ENCODE data around the gene DGKZ.
A peak's percentile ranks its signal among the peaks of the same experiment; 100 is the strongest.

Gene DGKZ

DNA sequence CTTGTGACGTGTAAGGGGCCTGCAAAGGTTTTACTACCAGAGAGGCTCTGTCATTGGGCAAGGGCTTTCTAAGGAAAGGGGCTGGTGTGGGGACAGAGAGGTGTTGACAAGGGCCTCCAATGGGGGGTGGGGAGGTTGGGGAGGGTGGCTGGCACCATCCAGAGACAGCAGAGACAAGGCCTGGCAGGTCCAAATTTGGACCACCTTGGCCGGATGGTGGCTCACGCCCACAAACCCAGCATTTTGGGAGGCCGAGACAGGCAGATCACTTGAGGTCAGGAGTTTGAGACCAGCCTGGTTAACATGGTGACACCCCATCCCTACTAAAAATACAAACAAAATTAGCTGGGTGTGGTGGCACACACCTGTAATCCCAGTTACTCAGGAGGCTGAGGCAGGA is 46.5 kb downstream of the DGKZ start:
- DNase-seq (ENCODE audit: low read depth) = no peak

DNA sequence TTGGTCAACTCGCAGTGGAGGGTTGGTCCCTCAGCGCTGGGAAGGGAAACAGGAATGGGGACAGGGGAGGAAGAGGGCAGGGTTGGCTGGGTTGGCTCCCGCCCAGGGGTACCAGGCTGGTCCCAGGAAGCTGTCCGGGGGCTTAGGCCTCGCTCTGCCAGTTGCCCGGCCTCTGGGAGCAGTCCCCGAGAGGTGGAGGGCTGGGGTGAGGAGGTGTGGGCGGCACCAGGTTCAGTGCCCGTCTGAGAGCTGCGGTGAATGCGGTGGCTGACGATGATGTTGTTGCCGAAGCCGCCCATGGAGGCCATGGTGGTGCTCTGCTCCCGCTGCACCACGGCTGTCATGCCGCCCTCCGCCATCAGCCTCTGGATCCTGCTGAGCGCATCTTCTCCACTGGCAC is 50.3 kb downstream of the DGKZ start:
- no peak for DNase-seq (ENCODE audit: low read depth)

DNA sequence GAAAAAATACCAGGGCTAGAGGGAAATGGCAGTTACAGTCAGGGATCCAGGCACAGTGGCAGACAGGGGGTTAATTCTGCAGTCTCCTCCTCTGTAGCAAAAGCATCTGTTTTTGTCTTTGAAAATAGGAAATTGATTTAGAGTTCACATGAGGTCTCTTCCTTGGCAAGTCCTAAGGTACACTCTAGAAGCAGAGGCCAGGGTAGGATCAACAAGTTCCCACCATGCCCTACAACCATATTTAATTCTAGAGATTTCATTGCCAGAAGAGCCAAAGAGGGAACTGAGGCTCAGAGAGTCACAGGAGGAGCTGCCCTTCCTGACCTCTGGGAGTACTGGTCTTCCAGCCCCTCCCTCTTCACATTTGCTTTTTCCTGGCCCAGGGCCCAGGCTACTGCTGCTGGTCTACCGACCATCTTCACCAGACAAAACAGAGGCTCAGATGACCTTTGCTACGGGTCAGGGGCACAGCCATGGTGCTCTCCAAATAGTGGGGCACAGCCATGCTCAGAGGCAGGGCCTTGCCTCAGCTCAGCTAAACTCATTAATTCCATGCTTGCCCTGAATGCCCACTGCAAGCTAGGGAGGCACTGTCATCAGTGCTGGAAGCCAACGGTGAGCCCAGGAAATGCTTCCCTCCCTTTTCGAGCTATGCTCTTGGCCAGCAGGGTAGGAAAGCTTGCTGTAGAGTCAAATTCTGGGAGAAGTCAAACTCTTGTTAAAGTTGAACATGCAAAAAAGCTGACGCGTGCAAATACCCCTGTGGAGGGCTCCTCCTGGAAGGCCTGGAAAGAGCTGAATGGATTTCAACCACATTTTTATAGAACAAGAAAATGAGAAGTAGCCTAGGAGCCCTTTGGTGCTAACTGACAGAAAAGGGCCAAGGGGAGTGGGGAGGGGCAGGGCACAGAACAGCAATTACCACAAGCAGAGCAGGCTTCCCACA is 56.0 kb downstream of the DGKZ start:
- DNase-seq (ENCODE audit: low read depth) = no peak

DNA sequence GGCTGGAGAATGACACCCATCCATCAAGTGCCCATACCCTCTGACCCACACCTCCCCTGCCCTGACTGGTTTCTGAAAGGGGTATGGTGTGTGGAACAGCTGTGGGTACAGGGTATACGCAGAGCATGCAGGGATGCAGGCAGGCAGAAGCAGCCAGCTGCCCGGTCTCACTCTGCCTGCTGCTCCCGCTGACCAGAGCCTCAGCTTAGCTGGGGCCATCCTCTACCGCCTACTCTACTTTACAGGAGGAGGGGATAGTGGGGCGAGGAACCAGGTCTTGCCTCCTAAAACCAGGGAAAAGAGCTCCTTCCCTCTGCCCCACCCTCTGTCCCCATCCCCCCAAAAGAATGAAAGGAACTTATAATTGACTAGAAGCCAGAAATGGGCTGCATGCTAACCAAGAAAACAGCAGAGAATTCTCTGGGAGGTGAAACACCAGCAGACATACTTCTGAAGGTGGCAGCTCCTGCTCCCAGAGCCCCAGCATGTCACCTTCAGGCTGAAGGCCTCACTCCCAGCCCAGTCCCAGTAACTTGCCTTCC is 57.3 kb downstream of the DGKZ start:
- DNase-seq (ENCODE audit: low read depth) = no peak

DNA sequence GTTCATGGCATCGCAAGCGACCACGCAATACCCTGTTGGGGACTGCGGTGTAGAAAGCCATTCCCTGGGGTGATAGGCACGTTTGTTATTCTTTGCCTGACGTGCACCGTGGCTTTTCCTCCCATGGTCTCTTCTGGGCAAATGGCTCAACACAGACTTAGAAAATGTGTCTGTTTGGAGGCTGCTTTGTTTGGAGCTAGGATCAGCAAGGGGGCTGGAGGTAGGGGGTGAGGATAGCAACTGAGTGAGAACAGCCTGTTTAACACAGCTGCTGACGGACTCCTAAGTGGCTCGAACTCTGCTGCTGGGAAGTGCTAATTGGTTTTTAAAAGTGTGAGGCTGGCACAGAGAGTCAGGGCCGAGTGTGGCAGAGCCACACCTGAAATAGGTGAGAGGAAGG is 60.4 kb downstream of the DGKZ start:
- no peak for DNase-seq (ENCODE audit: low read depth)

DNA sequence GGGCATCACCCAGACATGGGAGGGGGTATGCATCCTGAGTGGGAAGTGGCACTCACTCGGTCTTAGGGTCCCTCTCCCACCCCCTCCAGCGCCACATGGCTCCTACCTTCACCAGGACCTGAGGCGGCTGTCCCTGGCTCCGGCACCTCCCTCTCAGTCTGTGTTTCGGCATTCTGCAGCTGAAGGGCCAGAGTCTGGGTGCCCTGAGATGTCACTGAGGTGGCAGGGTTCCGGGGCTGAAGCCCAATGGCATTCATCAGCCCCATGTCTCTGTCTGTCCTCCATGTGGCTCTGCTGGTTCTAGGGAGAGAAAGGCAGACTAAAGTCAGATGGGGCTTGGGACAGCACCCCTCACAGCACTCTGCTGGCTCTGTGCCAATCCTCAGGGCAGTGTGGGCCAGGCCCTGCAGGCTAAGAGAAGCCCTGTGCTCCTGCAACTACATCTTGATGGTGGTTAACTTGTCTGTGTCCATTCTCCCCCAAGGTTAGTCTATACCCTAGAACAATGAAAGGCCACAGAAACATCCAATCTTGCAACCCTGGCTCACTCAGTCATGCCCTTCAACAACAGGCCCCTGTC is 61.2 kb downstream of the DGKZ start:
- no peak for DNase-seq (ENCODE audit: low read depth)

DNA sequence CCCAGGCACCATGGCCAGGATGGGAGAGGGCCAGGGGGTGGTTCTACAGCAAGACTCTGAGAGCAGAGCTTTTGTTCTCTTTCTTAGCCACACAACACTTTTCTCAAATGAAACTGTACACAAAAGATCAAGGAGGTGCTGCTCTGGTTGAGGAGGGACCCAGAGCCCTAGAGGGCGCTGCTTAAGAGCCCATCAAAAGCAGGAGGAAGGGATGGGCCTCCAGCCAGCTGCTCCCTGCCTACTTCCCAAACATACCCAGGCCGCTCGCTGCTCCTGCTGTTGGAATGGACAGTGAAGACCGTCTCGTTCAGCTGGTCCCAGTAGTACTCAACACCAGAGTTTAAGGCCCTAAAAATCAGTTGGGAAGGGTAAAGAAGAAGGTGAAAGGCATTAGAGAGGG is 62.8 kb downstream of the DGKZ start:
- peak; percentile 26 for DNase-seq (ENCODE audit: low read depth)

DNA sequence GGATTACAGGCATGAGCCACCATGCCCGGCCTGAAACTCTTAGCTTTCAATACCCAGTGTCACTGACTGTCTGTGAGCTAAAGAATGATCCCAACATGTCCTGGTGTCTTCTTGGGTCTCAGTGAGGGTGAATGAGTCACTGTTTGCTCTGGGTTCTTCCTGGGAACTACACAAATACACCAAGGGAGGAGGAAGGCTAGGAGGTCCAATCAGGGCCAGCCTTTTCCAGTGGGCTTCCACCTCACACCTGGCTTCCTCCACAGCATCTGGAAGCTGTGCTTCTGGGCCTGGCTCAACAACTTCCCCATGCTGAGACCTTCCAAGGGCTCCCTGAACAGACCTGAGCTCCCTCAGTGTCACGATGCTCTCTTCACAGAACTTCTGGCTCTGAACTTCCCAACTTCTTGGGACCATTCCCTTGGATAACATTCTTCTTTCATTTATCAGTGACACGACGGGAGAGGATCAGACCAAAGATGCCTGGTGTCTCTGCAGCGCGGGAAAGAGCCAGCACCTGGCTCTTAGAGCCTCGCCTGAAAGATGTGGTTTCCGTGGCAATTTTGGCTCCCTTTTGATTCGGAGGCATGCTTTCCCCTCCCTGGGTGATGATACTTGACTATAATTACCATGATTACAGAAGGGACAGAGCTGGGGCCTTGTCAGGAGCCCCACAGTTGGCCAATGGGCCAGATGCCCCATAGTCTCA is 66.7 kb downstream of the DGKZ start:
- DNase-seq (ENCODE audit: low read depth) = no peak

DNA sequence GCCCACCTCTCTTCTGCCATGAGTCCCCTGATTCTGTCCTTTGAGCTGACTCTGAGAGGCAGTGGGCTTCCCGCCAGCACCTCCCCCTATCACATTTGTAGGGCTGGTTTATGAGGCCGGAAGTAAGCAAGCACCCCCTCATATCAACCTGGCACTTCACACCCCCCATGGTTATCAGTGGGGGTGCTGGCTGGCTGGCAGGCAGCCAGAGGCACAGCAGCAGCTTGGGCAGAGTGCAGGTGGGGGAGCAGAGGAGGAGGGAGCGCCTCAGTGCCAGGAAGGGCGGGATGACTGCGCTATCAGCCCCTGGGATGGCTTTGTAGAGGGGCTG is 67.2 kb downstream of the DGKZ start:
- DNase-seq (ENCODE audit: low read depth) = no peak

DNA sequence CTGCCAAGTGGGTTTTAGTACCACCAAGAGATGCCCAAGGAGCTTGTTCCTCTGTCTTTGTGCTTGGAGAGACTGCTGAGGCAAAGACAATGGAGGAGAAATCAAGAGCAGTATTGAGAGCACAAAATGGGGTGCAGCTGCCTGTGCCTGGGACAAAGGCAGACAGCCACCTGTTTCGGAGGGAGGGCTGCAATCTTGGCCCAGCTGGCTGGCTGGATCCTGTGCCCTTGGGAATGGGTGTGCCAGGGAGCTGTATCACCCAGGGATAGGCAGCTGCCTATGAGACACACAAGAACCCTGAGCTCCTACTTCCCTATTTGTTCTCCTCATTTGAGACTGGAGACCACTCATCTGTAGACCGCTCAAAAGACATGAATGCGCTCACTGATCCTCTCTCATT is 67.6 kb downstream of the DGKZ start:
- no peak for DNase-seq (ENCODE audit: low read depth)

DNA sequence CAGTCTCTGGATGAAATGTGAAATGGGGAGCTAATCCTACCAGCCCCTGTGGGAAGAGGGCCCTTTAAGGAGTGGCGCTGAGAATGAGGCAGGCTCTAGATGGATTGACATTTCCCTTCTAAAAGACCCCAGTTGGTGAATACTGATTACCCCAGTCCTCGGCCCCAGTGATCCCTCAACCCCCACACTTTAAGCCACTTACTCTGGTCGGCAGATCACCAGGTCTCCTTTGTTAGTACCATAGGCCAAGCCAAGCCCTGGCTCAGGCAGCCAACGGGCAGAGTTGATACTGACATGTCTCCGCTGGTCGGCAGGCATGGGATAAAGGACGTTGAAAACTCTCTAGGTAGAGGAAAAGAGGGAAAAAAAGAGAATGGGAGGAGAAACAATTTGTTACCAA is 70.4 kb downstream of the DGKZ start:
- DNase-seq (ENCODE audit: low read depth) = no peak

DNA sequence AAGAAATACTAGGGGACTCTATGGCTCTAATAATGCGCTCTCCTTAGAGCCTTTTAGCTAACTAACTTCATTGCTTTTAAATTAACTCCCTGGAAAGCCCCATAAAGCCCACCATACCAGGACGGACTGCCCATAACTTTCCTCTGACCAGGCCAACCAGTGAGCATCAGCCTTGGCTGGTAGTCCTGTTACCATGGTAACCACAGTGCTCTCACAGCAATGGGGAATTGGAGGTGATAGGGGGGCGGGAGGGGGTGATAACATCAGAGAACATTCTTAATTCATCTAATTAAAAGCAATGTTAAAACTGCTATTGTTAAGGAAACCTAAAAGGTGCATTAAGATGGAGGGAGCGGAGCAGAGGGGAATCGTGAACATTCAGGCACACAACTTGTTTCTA is 71.5 kb downstream of the DGKZ start:
- DNase-seq (ENCODE audit: low read depth) = no peak

DNA sequence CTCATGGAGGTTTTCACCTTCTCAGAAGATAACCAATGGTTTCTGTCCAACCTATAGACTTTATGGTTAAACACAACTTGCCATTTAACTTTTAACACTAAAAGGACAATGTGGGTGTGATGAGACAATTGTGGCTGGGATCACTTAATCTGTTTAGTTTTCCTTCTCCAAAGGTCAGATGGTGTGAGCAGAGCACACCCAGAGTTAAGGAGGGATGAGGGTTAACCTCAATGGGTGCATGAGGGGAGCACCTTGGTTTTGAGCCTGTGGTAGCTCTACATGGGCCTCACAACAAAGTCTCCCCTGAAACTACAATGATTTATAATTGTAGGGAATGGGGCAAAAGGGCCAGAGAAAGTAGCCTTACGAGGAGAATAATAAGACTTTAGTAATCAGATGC is 73.2 kb downstream of the DGKZ start:
- no peak for DNase-seq (ENCODE audit: low read depth)

DNA sequence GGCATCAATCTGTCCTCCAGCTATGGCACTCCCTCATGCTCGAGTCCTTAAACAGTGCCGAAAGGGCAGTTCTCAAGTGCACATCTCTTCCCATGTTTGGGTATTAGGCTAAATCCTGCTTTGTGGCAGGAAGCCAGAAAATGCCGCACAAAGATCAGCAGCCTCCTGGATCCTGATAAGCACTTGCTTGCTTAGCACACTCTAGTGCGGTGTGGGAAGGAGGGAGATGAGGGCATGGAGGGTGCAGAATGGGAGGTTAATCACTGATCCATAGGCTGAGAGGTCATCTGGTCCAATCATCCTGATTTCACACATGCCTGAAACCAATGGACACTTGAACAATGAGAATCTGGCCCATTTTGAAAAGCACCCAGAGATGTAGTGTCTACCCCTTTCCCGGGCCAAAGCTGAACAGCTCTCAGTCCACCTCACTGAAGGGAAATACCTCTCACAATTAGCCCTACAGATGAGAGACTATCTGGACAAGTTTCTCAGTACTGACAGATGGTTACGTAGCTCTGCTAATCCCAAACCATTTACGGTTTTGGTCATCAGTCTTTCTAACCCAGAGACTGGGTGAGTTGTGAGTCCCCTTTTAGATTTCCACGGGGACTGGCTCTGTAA is 74.1 kb downstream of the DGKZ start:
- peak; percentile 52 for DNase-seq (ENCODE audit: low read depth)

DNA sequence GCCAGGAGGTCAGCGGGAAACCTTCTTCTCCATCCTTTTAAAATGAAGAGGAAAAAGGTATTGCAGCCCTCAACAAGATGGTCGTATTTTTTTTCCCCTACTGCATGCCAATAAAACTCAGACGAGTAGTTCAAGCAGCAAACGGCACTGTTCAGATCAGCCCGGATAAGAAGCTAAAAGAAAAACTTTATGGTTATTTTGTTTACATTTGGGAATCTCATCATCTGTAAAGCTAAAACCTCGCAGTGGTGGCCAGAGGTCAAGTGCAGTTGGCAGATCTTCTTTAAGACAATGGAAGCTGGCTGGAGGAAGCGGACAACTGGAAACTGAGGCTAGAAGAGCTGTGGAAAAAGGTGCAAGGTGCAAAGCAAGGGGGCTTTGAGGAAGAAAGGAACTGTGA is 75.3 kb downstream of the DGKZ start:
- no peak for DNase-seq (ENCODE audit: low read depth)

DNA sequence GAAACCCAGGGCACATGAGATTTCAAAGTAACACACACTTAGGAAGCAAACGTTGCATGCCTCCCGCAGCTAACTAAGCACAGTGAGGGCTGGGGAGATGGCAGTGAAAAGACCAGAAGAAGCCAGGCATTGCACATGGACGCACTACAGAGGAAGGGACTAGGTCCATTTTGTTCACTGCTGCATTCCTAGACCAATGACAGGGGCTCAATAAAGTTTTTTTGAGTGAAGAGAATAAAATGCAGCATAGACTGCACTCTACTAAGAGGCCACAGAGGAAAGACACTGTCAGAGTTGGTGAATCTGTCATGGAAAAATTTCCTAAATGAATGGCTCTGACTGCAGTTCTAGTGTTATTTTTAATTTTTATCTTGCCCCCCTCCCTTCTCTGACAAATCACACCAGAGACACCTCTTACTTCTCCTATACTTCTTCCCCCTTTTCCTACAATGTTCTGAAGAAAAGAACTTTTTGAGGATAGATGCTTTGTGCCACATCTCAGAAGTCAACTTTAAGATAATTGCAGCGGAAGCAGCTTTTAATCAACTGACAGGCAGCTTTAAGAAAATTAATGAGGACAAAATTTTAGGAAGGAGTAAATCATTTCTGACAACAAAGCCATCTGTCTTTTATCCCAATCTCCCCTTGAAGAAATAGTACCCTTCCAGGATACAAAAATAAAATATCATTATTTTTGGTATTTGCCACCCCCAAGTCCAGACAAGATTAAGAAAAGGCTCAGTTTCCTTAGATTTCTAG is 79.1 kb downstream of the DGKZ start:
- DNase-seq (ENCODE audit: low read depth) = no peak

DNA sequence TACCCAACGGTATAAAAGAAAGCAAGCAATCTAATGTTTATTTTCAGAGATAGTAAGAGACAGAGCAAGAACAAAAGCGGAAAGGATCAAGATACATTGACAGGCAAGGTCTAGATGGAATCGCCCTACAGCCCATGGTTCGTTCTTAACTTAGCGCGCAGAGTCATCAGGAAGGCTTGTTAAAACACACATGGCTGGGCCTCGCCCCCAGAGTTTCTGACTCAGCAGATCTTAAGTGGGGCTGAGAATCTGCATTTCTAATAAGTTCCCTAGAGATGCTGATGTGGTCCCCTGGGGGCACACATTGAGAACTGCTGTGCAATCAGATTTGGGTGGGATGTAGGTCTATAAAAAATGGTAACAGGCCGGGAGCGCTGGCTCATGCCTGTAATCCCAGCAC is 80.1 kb downstream of the DGKZ start:
- DNase-seq (ENCODE audit: low read depth) = no peak

DNA sequence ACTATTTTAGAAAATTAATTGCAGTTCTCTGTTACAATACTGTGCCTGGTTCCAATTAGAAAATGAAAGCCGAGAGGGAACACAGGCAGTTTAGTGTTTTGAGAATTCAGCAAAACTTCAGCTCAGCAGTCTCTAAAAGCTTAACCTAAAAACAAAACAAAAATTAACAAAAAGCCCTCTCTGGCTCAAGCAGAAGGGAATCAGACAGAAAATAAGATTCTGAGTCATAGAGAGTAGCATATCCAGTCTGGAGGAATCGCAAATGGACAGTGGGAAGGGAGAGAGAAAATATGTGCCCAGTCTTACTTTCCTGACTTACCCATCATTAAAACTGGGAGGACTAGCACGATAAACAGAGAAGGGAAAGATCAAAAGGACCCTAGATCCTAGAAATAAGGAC is 82.5 kb downstream of the DGKZ start:
- DNase-seq (ENCODE audit: low read depth) = no peak
